Stomach (tissue), 9 donors: ENCODE data around the gene CYP46A1. TPM values are rescaled to one million over a fixed set of nuclear protein-coding genes. Genes with fewer than 3 reads are reported as not detected.

Experiments used
- DNase-seq, 2 donors: peaks; one replicate each; pipeline versions ENCODE4 v3.0.0 to v3.0.0-alpha.2; 2013 to 2019
- H3K27ac ChIP-seq, 5 donors: fragments of 200-600 bp in 4 of 5; sonication (generic) in 4 of 5; one replicate each; pipeline ENCODE4 v1.5.1; 2013 to 2019; ENCODE audit warnings: mild to moderate bottlenecking in 1 of 5, moderate library complexity in 1 of 5
- H3K27me3 ChIP-seq, 3 donors: fragments of 200-600 bp; sonication (generic); one replicate each; pipeline ENCODE4 v1.5.1; 2017 to 2019; ENCODE audit warnings: mixed run types in 1 of 3
- H3K36me3 ChIP-seq, 4 donors: fragments of 200-600 bp; sonication (generic); 1 replicate in 3 of 4; 2 replicates in 1 of 4; pipeline ENCODE4 v1.5.1; 2016 to 2019
- H3K4me1 ChIP-seq, 4 donors: fragments of 200-600 bp; sonication (generic); one replicate each; pipeline ENCODE4 v1.5.1; 2016 to 2019
- H3K4me3 ChIP-seq, 4 donors: fragments of 200-600 bp; sonication (generic) in 3 of 4; one replicate each; pipeline ENCODE4 v1.5.1; 2016 to 2019; ENCODE audit warnings: mild to moderate bottlenecking in 1 of 4
- H3K9me3 ChIP-seq, 4 donors: fragments of 200-600 bp; sonication (generic); one replicate each; pipeline ENCODE4 v1.5.1; 2016 to 2019
- EP300 ChIP-seq: sonication (generic); formaldehyde crosslinking; IDR thresholded peaks from one replicate; pipeline ENCODE4 v1.6.1; 2017; ENCODE audit warnings: antibody characterized with exemption
- POLR2A ChIP-seq, 4 donors: fragments of 450-650 bp; IDR thresholded peaks; one replicate each; pipeline ENCODE4 v1.6.1; 2016; ENCODE audit warnings: antibody characterized with exemption in 4 of 4, control low read depth in 2 of 4, mild to moderate bottlenecking in 1 of 4, moderate library complexity in 1 of 4
- POLR2AphosphoS5 ChIP-seq, 3 donors: sonication (generic); formaldehyde crosslinking; IDR thresholded peaks; one replicate each; pipeline ENCODE4 v1.6.1; 2016; ENCODE audit warnings: antibody characterized with exemption in 3 of 3
- WGBS, 5 donors: extraction: QIAGEN DNeasy Blood & Tissue Kit in 3 of 5; methylation state at CpG; one replicate each; pipeline versions ENCODE4 v1.1.5 to v1.1.7; 2013 to 2018; 5-methylcytosine and 5-hydroxymethylcytosine counted together
- intact Hi-C: fragments of 100-400 bp; cut with DNase I; formaldehyde crosslinking; loops from one replicate; pipeline ENCODE4 v1.15.1; 2023; ENCODE audit warnings: low total_unique reads
- polyA plus RNA-seq, 3 donors: library from polyadenylated mRNA; stranded (reverse); fragments of 200-250 nt; gene quantifications; one replicate each; pipeline ENCODE4 v1.2.3, GENCODE V29; 2013
- total RNA-seq, 5 donors: library from RNA; depleted of rRNA; stranded (reverse); fragments of >200 nt; gene quantifications; one replicate each; pipeline versions ENCODE4 v1.1.0 to v1.2.3, GENCODE V29; 2014 to 2016
- TF ChIP-seq, protein P1 (sequence below), 7 experiments: fragments of 450-650 bp in 4 of 7; fragments of 200-600 bp in 3 of 7; sonication (generic) in 3 of 7; IDR thresholded peaks; one replicate each; pipeline ENCODE4 v1.5.1; 2016 to 2019; ENCODE audit warnings: antibody characterized with exemption in 7 of 7, control low read depth in 2 of 7, mild to moderate bottlenecking in 1 of 7
- donor health status: healthy with polysubstance abuse.
- donor health status: Bipolar disorder and iron deficiency.
- donor health status: healthy.

CYP46A1 gene
- total and polyA plus RNA-seq, 8 donors: 0.15 to 2.9 (median 0.92) TPM; not detected in 2

DNA sequence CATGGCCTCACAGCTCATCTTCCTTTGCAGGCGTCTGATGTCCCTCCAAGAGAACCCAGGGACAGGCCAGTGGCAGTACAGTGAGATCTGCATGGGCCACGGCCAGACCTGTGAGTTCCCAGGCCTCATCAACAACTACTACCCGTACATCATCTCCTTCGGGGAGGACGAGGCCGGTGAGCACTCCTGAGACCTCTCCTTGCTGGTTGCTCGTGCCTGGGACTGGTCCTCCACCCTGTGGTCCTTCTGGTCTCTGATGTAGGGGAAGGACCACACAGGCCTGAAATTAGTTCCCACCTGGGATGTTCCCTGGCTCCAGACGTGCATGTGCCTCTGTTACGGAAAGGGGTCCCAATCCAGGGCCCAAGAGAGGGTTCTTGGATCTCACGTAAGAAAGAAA is 21.3 kb upstream of the CYP46A1 start:
- Histone ChIP-seq H3K36me3 (peaks cover 0 to 11% (median 0%) of the 10 kb centered on the region in 4 donors), H3K4me3 (no peak overlapping the region), H3K4me1 (peaks cover 0 to 14% (median 8%) of the 10 kb centered on the region in 4 donors), H3K9me3 (no peaks in the 10 kb centered on the region), H3K27ac (no peak overlapping the region), H3K27me3 (peaks cover 0 to 47% (median 24%) of the 10 kb centered on the region in 3 donors)
- no peak for DNase-seq
- intact Hi-C loops: no loop called here
- 86 to 90% (median 89%) methylated on average over 10 of the region's 10 CpGs for WGBS, 5 donors
- TF ChIP-seq POLR2AphosphoS5 (IDR thresholded peaks at IDR 0.05): no peak
- TF ChIP-seq, protein P1, sequence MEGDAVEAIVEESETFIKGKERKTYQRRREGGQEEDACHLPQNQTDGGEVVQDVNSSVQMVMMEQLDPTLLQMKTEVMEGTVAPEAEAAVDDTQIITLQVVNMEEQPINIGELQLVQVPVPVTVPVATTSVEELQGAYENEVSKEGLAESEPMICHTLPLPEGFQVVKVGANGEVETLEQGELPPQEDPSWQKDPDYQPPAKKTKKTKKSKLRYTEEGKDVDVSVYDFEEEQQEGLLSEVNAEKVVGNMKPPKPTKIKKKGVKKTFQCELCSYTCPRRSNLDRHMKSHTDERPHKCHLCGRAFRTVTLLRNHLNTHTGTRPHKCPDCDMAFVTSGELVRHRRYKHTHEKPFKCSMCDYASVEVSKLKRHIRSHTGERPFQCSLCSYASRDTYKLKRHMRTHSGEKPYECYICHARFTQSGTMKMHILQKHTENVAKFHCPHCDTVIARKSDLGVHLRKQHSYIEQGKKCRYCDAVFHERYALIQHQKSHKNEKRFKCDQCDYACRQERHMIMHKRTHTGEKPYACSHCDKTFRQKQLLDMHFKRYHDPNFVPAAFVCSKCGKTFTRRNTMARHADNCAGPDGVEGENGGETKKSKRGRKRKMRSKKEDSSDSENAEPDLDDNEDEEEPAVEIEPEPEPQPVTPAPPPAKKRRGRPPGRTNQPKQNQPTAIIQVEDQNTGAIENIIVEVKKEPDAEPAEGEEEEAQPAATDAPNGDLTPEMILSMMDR (IDR thresholded peaks at IDR 0.05): no peak
- TF ChIP-seq POLR2A (IDR thresholded peaks at IDR 0.05): no peak
- no peak for TF ChIP-seq EP300

DNA sequence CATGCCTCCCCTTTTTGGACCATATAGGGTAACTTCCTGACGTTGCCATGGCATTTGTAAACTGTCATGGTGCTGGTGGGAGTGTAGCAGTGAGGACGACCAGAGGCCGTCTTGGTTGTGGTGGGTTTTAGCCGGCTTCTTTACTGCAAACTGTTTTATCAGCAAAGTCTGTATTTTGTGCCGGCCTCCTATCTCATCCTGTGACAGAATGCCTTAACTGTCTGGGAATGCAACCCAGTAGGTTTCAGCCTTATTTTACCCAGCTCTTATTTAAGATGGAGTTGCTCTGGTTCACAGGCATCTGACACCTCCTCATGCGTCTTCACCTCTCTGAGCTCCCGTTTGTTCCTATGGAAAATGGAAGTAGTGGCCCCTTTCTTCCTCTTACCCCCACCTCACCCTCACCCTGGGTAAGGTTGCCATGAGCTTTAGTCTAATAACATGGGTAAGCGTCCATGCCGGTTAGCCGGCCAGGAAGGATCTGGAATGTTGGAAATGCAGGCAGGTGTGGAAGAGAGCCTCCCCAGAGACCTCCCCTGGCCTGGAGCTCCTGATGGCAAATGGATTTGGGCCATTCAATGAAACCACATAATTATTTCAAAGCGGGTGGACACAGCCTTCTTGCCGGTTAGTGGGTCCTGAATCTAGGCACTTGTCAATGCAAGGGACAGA is 20.6 kb upstream of the CYP46A1 start:
- Histone ChIP-seq H3K27ac (no peak overlapping the region), H3K4me1 (peaks cover 0 to 14% (median 8%) of the 10 kb centered on the region in 4 donors), H3K9me3 (no peaks in the 10 kb centered on the region), H3K36me3 (peaks cover 0 to 17% (median 1%) of the 10 kb centered on the region in 4 donors), H3K4me3 (no peak overlapping the region), H3K27me3 (peaks cover 0 to 41% (median 22%) of the 10 kb centered on the region in 3 donors)
- DNase-seq: no peak
- WGBS, 5 donors: 71 to 80% (median 79%) methylated on average over 12 of the region's 12 CpGs
- TF ChIP-seq, protein P1 (IDR thresholded peaks at IDR 0.05): no peak
- TF ChIP-seq POLR2A (IDR thresholded peaks at IDR 0.05) (no peak), EP300 (no peak), POLR2AphosphoS5 (IDR thresholded peaks at IDR 0.05) (no peak)
- intact Hi-C loops: no loop called here

DNA sequence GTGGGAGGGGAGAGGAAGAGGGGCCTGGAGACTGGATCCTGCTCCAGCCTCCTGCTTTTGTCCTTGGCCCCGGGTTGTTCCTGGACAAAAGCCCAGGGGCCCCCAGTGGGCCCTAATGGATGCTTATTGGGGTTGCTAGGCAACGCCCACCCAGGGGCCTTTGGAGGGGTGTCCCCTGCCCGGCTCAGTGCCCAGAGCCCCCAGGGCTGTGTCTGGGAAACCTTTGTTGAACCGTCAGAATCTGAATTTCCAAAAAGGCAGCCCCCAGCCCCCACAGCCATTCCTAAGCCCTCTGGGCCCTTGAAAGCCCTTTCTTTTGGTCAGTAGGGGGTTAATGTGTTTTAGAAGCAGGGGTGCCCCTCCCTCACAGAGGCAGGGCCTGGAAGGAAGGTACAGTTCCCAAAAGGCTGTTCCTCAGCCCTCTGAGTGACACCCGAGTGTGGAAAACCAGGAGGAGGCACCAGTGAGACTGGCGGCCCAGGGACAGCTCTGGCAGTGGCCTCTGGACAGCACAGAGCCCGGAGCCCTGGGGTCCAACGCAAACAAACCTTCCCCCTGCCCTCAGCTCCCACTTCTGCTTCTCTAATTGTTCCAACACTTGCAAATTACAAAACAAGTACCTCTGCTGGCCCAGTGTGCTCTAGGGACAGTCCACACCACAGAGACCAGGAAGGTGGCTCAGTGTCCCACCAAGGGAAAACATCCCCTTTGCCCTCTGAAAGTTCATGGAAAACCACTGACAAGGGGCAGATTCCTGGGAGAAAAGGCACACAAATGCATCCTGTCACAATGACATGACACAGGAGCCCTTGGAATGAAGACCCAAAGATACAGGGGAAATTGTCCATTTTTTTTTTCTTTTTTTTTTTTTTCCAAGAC is 19.8 kb upstream of the CYP46A1 start:
- intact Hi-C loops: no loop called here
- peaks cover 0 to 25% (median 4%) of the 10 kb centered on the region in 4 donors for H3K36me3 ChIP-seq

DNA sequence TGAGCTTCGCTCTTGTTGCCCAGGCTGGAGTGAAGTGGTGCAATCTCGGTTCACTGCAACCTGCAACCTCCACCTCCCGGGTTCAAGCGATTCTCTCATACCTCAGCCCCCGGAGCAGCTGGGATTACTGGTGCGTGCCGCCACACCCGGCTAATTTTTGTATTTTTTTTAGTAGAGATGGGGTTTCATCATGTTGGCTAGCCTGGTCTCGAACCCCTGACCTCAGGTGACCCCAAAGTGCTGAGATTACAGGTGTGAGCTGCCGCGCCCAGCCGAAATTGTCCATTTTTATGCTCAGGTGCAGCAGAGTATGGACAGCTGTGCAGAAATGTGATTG is 19.2 kb upstream of the CYP46A1 start:
- TF ChIP-seq POLR2AphosphoS5 (IDR thresholded peaks at IDR 0.05): no peak
- TF ChIP-seq, protein P1 (IDR thresholded peaks at IDR 0.05): no peak
- TF ChIP-seq EP300: no peak
- no peak for TF ChIP-seq POLR2A (IDR thresholded peaks at IDR 0.05)
- H3K4me3 ChIP-seq: no peak overlapping the region
- no peak for DNase-seq
- peaks cover 0 to 27% (median 11%) of the 10 kb centered on the region in 3 donors for H3K27me3 ChIP-seq
- no peaks in the 10 kb centered on the region for H3K9me3 ChIP-seq
- H3K36me3 ChIP-seq: peaks cover 0 to 27% (median 4%) of the 10 kb centered on the region in 4 donors
- peaks cover 0 to 5% (median 2%) of the 10 kb centered on the region in 4 donors for H3K4me1 ChIP-seq
- intact Hi-C loops: no loop called here
- H3K27ac ChIP-seq: no peak overlapping the region
- WGBS, 5 donors: 71 to 86% (median 77%) methylated on average over 12 of the region's 12 CpGs

More for the DNA sequence above, 19.8 kb upstream of the CYP46A1 start:
- TF ChIP-seq EP300 (no peak), POLR2A (IDR thresholded peaks at IDR 0.05) (no peak), POLR2AphosphoS5 (IDR thresholded peaks at IDR 0.05) (no peak)
- TF ChIP-seq, protein P1 (IDR thresholded peaks at IDR 0.05): no peak
- Histone ChIP-seq H3K27me3 (peaks cover 0 to 33% (median 17%) of the 10 kb centered on the region in 3 donors), H3K4me1 (peaks cover 0 to 11% (median 6%) of the 10 kb centered on the region in 4 donors), H3K4me3 (no peak overlapping the region), H3K27ac (no peak overlapping the region), H3K9me3 (no peaks in the 10 kb centered on the region)
- 38 to 52% (median 43%) methylated on average over 8 of the region's 8 CpGs for WGBS, 5 donors
- no peak for DNase-seq
